HG03103 (cell line): ENCODE data around the gene COL9A3.

Source experiments
- ATAC-seq: cut with Tn5 transposase; IDR thresholded peaks from one replicate; pipeline ENCODE4 v1.9.1; 2021; ENCODE audit warnings: low read depth; ENCODE audit not compliant: unreplicated experiment

The COL9A3 gene

GRCh38 chr20:62809530-62810428 is 7.1 kb upstream of the COL9A3 start:
- no peak for ATAC-seq

- ATAC-seq, result no peak
Measured at GRCh38 chr20:62811320-62811719, 5.5 kb upstream of the COL9A3 start.

- no peak for ATAC-seq
Measured at GRCh38 chr20:62811720-62812119, 5.1 kb upstream of the COL9A3 start.

GRCh38 chr20:62812181-62812906 is 4.5 kb upstream of the COL9A3 start:
- no peak for ATAC-seq

GRCh38 chr20:62812907-62813200 is 4.0 kb upstream of the COL9A3 start:
- no peak for ATAC-seq

GRCh38 chr20:62813588-62813987 is 3.3 kb upstream of the COL9A3 start:
- no peak for ATAC-seq

- ATAC-seq, result no peak
Measured at GRCh38 chr20:62814060-62814708, 2.7 kb upstream of the COL9A3 start.

GRCh38 chr20:62814709-62815065 is 2.2 kb upstream of the COL9A3 start:
- no peak for ATAC-seq

- ATAC-seq, result no peak
Measured at GRCh38 chr20:62815066-62815991, 1.5 kb upstream of the COL9A3 start.

GRCh38 chr20:62816031-62816883 is 593 bp upstream of the COL9A3 start:
- ATAC-seq, result no peak

- ATAC-seq, result no peak
Measured at GRCh38 chr20:62817975-62818591, 1.2 kb downstream of the COL9A3 start.

- ATAC-seq, result no peak
Measured at GRCh38 chr20:62818592-62819493, 2.0 kb downstream of the COL9A3 start.

- no peak for ATAC-seq
Measured at GRCh38 chr20:62819494-62820174, 2.8 kb downstream of the COL9A3 start.

- ATAC-seq, result no peak
Measured at GRCh38 chr20:62820208-62820961, 3.5 kb downstream of the COL9A3 start.

- ATAC-seq, result no peak
Measured at GRCh38 chr20:62820962-62821725, 4.3 kb downstream of the COL9A3 start.

- ATAC-seq, result no peak
Measured at GRCh38 chr20:62821726-62822210, 4.9 kb downstream of the COL9A3 start.
